ENCODE results near the gene MTFP1. TPM values are rescaled to one million over a fixed set of nuclear protein-coding genes. Genes with fewer than 3 reads are reported as not detected.

Gene MTFP1
- total and polyA plus RNA-seq, 2 of the 4 experiments (the other 2 are of a cell fraction) = 7.3 to 7.7 TPM

- Histone ChIP-seq H3K23ac (ENCODE audit: low read depth, low read length) (no peak overlapping the region), H2AFZ (replicated peaks; ENCODE audit: low read length, poor library complexity) (no peak overlapping the region), H3K4me1 (ENCODE audit: control insufficient read depth, insufficient read depth, low read length) (peaks cover 5% of the 10 kb centered on the region), H2BK120ac (ENCODE audit: low read depth, low read length) (no peak overlapping the region), H3K4ac (ENCODE audit: low read depth, low read length) (no peak overlapping the region), H3K27me3 (ENCODE audit: control insufficient read depth, insufficient read depth, low read length) (no peaks in the 10 kb centered on the region), H3K36me3 (ENCODE audit: control insufficient read depth, insufficient read depth, low read length) (peaks cover 31% of the 10 kb centered on the region), H3K56ac (ENCODE audit: extremely low read depth, insufficient read depth, low read length) (no peak overlapping the region), H3K9me3 (ENCODE audit: control insufficient read depth, insufficient read depth, low read length) (no peaks in the 10 kb centered on the region), H3K14ac (replicated peaks; ENCODE audit: low read depth, low read length) (no peak overlapping the region), H2BK5ac (ENCODE audit: low read depth, low read length, poor library complexity, severe bottlenecking) (no peak overlapping the region), H2BK20ac (ENCODE audit: low read depth, low read length) (no peak overlapping the region), H3K4me2 (ENCODE audit: low read depth, low read length) (no peak overlapping the region), H4K8ac (ENCODE audit: low read depth in 2 of 2, low read length in 2 of 2) (no peak overlapping the region), H2BK15ac (ENCODE audit: low read depth, low read length) (no peak overlapping the region), H3K4me3 (ENCODE audit: insufficient read depth, low read depth, low read length) (no peak overlapping the region), H3K18ac (ENCODE audit: low read depth, low read length) (no peak overlapping the region), H4K91ac (ENCODE audit: insufficient read depth, low read depth, low read length) (no peak overlapping the region), H3K9me1 (ENCODE audit: insufficient read depth, low read length) (0 out of 2 replicates have a peak, but pooled peaks cover 5% of the 10 kb centered on the region), H4K20me1 (ENCODE audit: insufficient read depth, low read length) (peaks cover 5% of the 10 kb centered on the region; the same call in 1 of the 2 replicates), H3K9ac (ENCODE audit: low read depth, low read length) (no peak overlapping the region), H2AK5ac (ENCODE audit: low read depth, low read length) (no peak overlapping the region), H4K5ac (ENCODE audit: low read depth, low read length) (no peak overlapping the region), H3K27ac (ENCODE audit: insufficient read depth, low read length) (no peak overlapping the region), H3K79me1 (ENCODE audit: low read depth in 1 of 2, low read length in 2 of 2) (peaks cover 23 to 37% of the 10 kb centered on the region in 2 experiments), H2AK9ac (replicated peaks; ENCODE audit: low read depth, low read length, poor library complexity) (no peak overlapping the region)
- no TSS peak for BruUV-seq (replicated peaks)
- POLR2A ChIA-PET (ENCODE audit: unreplicated experiment) = interaction anchor here (1.5 kb wide), 1 partner anchor 17 kb away, joined by 4 read pairs; no protein-coding TSS in a partner anchor
- intact Hi-C loops (cut with micrococcal nuclease) = no loop called here
- dilution Hi-C loops (cut with HindIII; ENCODE audit: low sequenced_read_pairs, unreplicated experiment) = no loop called here
- CTCF ChIA-PET = no interaction called here
- WGBS, 2 experiments (ENCODE audit: extremely low coverage in 2 of 2, insufficient read length in 1 of 2) = 86% methylated on average over 1 of the region's 4 CpGs; no CpG with 5 or more reads in 1 of the 2 experiments
- no peak for TF ChIP-seq POLR2A (IDR thresholded peaks at IDR 0.05; ENCODE audit: low read depth, low read length)
- TF ChIP-seq RAD21 (IDR thresholded peaks at IDR 0.05; ENCODE audit: low read length) = no peak
- no peak for TF ChIP-seq RCOR1 (IDR thresholded peaks at IDR 0.05; ENCODE audit: insufficient replicate concordance, low read length)
- no peak for TF ChIP-seq MXI1 (IDR thresholded peaks at IDR 0.05; ENCODE audit: borderline replicate concordance, low read depth, low read length)
- TF ChIP-seq, protein P1, sequence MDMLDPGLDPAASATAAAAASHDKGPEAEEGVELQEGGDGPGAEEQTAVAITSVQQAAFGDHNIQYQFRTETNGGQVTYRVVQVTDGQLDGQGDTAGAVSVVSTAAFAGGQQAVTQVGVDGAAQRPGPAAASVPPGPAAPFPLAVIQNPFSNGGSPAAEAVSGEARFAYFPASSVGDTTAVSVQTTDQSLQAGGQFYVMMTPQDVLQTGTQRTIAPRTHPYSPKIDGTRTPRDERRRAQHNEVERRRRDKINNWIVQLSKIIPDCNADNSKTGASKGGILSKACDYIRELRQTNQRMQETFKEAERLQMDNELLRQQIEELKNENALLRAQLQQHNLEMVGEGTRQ (IDR thresholded peaks at IDR 0.05; ENCODE audit: low read depth, low read length) = no peak
- TF ChIP-seq RFX5 (IDR thresholded peaks at IDR 0.05; ENCODE audit: low read depth, low read length) = no peak
- no peak for TF ChIP-seq SMC3 (IDR thresholded peaks at IDR 0.05; ENCODE audit: low read depth, low read length)
- no peak for TF ChIP-seq NFE2L2 (IDR thresholded peaks at IDR 0.05; ENCODE audit: low read depth, low read length)
- TF ChIP-seq MAFK (IDR thresholded peaks at IDR 0.05; ENCODE audit: low read depth, low read length) = no peak
- TF ChIP-seq ELK1 (IDR thresholded peaks at IDR 0.05; ENCODE audit: borderline replicate concordance, low read depth, low read length) = no peak
- TF ChIP-seq BHLHE40 (IDR thresholded peaks at IDR 0.05; ENCODE audit: low read depth, low read length) = no peak
- no peak for TF ChIP-seq CHD1 (IDR thresholded peaks at IDR 0.05; ENCODE audit: low read depth, low read length)
- no peak for TF ChIP-seq MAZ (IDR thresholded peaks at IDR 0.05; ENCODE audit: borderline replicate concordance, low read depth, low read length)
- no peak for TF ChIP-seq CEBPB (IDR thresholded peaks at IDR 0.05; ENCODE audit: low read depth, low read length)
- no peak for TF ChIP-seq CTCF (conservative IDR thresholded peaks at IDR 0.05; ENCODE audit: low read depth, low read length)
- TF ChIP-seq FOS (IDR thresholded peaks at IDR 0.05; ENCODE audit: low read depth, low read length) = no peak
- DNase-seq = no peak
- no peak for ATAC-seq (ENCODE audit: low read depth)
- in situ Hi-C loops (cut with MboI; ENCODE audit: low sequenced_read_pairs) = no loop called here
Observed at GRCh38 chr22:30405731-30406130, 19.8 kb upstream of the MTFP1 start.
